ENCODE data around the gene ZNF407.

The ZNF407 gene

GRCh38 chr18:75063615-75064512 lies 466.2 kb downstream of the ZNF407 start:
- no peak for DNase-seq

GRCh38 chr18:75064513-75064905 lies 466.8 kb downstream of the ZNF407 start:
- DNase-seq = no peak

GRCh38 chr18:75065251-75066000 lies 467.8 kb downstream of the ZNF407 start:
- DNase-seq = no peak

GRCh38 chr18:75066021-75066880 lies 468.6 kb downstream of the ZNF407 start:
- no peak for DNase-seq

- DNase-seq = no peak
These were observed 469.3 kb downstream of the ZNF407 start for GRCh38 chr18:75066936-75067335.

GRCh38 chr18:75067996-75068645 lies 470.5 kb downstream of the ZNF407 start:
- DNase-seq = no peak

- no peak for DNase-seq
These were observed 471.2 kb downstream of the ZNF407 start for GRCh38 chr18:75068682-75069435.

- no peak for DNase-seq
These were observed 472.6 kb downstream of the ZNF407 start for GRCh38 chr18:75070235-75070624.

GRCh38 chr18:75070625-75071483 lies 473.2 kb downstream of the ZNF407 start:
- peak; percentile 14 for DNase-seq

- no peak for DNase-seq
These were observed 473.8 kb downstream of the ZNF407 start for GRCh38 chr18:75071484-75071785.

- no peak for DNase-seq
These were observed 474.4 kb downstream of the ZNF407 start for GRCh38 chr18:75071866-75072671.

- no peak for DNase-seq
These were observed 475.2 kb downstream of the ZNF407 start for GRCh38 chr18:75072672-75073371.

- DNase-seq = no peak
These were observed 476.0 kb downstream of the ZNF407 start for GRCh38 chr18:75073654-75074053.

- no peak for DNase-seq
These were observed 476.7 kb downstream of the ZNF407 start for GRCh38 chr18:75074196-75075015.

GRCh38 chr18:75075016-75075305 lies 477.3 kb downstream of the ZNF407 start:
- no peak for DNase-seq

- DNase-seq = no peak
These were observed 477.8 kb downstream of the ZNF407 start for GRCh38 chr18:75075429-75075841.

GRCh38 chr18:75076286-75076685 lies 478.6 kb downstream of the ZNF407 start:
- DNase-seq = no peak

- DNase-seq = no peak
These were observed 483.8 kb downstream of the ZNF407 start for GRCh38 chr18:75081486-75081885.

GRCh38 chr18:75083131-75083530 lies 485.5 kb downstream of the ZNF407 start:
- DNase-seq = no peak

Measured in hematopoietic multipotent progenitor cell treated with erythropoietin and hydrocortisone succinate and interleukin-3 and kit ligand, for 8 days (in vitro differentiated cells).